GM12872 (cell line): ENCODE data around the gene TGFB3.

ENCODE experiments used
- TF ChIP-seq, protein P1 (sequence below): IDR thresholded peaks from 3 replicates; pipeline ENCODE4 v1.5.1; 2011; ENCODE audit warnings: low read depth, mild to moderate bottlenecking, low read length, moderate library complexity; ENCODE audit not compliant: insufficient read depth

Gene TGFB3

GRCh38 chr14:75946785-75947184 lies 35.0 kb downstream of the TGFB3 start:
- TF ChIP-seq, protein P1, sequence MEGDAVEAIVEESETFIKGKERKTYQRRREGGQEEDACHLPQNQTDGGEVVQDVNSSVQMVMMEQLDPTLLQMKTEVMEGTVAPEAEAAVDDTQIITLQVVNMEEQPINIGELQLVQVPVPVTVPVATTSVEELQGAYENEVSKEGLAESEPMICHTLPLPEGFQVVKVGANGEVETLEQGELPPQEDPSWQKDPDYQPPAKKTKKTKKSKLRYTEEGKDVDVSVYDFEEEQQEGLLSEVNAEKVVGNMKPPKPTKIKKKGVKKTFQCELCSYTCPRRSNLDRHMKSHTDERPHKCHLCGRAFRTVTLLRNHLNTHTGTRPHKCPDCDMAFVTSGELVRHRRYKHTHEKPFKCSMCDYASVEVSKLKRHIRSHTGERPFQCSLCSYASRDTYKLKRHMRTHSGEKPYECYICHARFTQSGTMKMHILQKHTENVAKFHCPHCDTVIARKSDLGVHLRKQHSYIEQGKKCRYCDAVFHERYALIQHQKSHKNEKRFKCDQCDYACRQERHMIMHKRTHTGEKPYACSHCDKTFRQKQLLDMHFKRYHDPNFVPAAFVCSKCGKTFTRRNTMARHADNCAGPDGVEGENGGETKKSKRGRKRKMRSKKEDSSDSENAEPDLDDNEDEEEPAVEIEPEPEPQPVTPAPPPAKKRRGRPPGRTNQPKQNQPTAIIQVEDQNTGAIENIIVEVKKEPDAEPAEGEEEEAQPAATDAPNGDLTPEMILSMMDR, result no peak

GRCh38 chr14:75944607-75945241 lies 37.1 kb downstream of the TGFB3 start:
- TF ChIP-seq, protein P1, result no peak

GRCh38 chr14:75941030-75941429 lies 40.8 kb downstream of the TGFB3 start:
- TF ChIP-seq, protein P1, result no peak

- TF ChIP-seq, protein P1, result no peak
Measured at GRCh38 chr14:75939200-75939599, 42.6 kb downstream of the TGFB3 start.

- TF ChIP-seq, protein P1, result no peak
Measured at GRCh38 chr14:75934998-75935628, 46.7 kb downstream of the TGFB3 start.

GRCh38 chr14:75933712-75934296 lies 48.0 kb downstream of the TGFB3 start:
- TF ChIP-seq, protein P1, result no peak

GRCh38 chr14:75928690-75929181 lies 53.1 kb downstream of the TGFB3 start:
- TF ChIP-seq, protein P1, result no peak
